Osteoblast (primary cell): ENCODE data around the gene USP21. TPM values are rescaled to one million over a fixed set of nuclear protein-coding genes. Genes with fewer than 3 reads are reported as not detected.

Experiments
- DNase-seq: peaks from one replicate; pipeline ENCODE4 v3.0.0; 2011; ENCODE audit warnings: low spot score, mixed read lengths; ENCODE audit not compliant: insufficient read length; ENCODE audit errors: missing footprints
- H2AFZ ChIP-seq: 2 replicates; pipeline ENCODE4 v1.6.0; 2011; ENCODE audit warnings: mild to moderate bottlenecking, low read length
- H3K27ac ChIP-seq: 2 replicates; pipeline ENCODE4 v1.5.1; 2011; ENCODE audit warnings: mild to moderate bottlenecking, low read depth, low read length, moderate library complexity
- H3K27me3 ChIP-seq: 2 replicates; pipeline ENCODE4 v1.6.0; 2012; ENCODE audit warnings: mild to moderate bottlenecking, control low read depth, inconsistent platforms, low read length, moderate library complexity; ENCODE audit not compliant: insufficient read depth
- H3K36me3 ChIP-seq: 2 replicates; pipeline ENCODE4 v1.5.1; 2011; ENCODE audit warnings: mild to moderate bottlenecking, low read length, control low read depth, moderate library complexity; ENCODE audit not compliant: insufficient read depth
- H3K4me1 ChIP-seq: 2 replicates; pipeline ENCODE4 v1.5.1; 2011; ENCODE audit warnings: mild to moderate bottlenecking, low read length, control low read depth, moderate library complexity; ENCODE audit not compliant: insufficient read depth
- H3K4me2 ChIP-seq: 2 replicates; pipeline ENCODE4 v1.6.0; 2011; ENCODE audit warnings: mild to moderate bottlenecking, low read length; ENCODE audit not compliant: insufficient read depth
- H3K4me3 ChIP-seq: fragments of 200-600 bp; sonication (generic); 3 replicates; pipeline ENCODE4 v1.5.1; 2012; ENCODE audit warnings: mild to moderate bottlenecking, low read length, inconsistent platforms; ENCODE audit not compliant: insufficient read depth
- H3K79me2 ChIP-seq: 2 replicates; pipeline ENCODE4 v1.6.0; 2012; ENCODE audit warnings: mild to moderate bottlenecking, low read length, control low read depth, inconsistent platforms; ENCODE audit not compliant: insufficient read depth
- H3K9me3 ChIP-seq: 2 replicates; pipeline ENCODE4 v1.5.1; 2011; ENCODE audit warnings: low read depth, low read length, control low read depth
- H4K20me1 ChIP-seq: 2 replicates; pipeline ENCODE4 v1.6.0; 2012; ENCODE audit warnings: mild to moderate bottlenecking, low read length, control low read depth; ENCODE audit not compliant: insufficient read depth
- total RNA-seq: library from RNA; depleted of rRNA; stranded (reverse); fragments of >200 nt; gene quantifications from 2 replicates; pipeline ENCODE4 v1.2.3, GENCODE V29; 2012
- TF ChIP-seq, protein P1 (sequence below): IDR thresholded peaks from 2 replicates; pipeline ENCODE4 v1.5.1; 2011; ENCODE audit warnings: mild to moderate bottlenecking, low read depth, low read length, moderate library complexity; ENCODE audit errors: extremely low read depth

Gene USP21
- total RNA-seq, 1 donor = 8.0 TPM

GRCh38 chr1:161127649-161128048 lies 31.7 kb upstream of the USP21 start:
- peaks cover 87% of the 10 kb centered on the region for H3K79me2 ChIP-seq
- H3K27me3 ChIP-seq = no peaks in the 10 kb centered on the region
- peaks cover 26% of the 10 kb centered on the region for H4K20me1 ChIP-seq
- TF ChIP-seq, protein P1, sequence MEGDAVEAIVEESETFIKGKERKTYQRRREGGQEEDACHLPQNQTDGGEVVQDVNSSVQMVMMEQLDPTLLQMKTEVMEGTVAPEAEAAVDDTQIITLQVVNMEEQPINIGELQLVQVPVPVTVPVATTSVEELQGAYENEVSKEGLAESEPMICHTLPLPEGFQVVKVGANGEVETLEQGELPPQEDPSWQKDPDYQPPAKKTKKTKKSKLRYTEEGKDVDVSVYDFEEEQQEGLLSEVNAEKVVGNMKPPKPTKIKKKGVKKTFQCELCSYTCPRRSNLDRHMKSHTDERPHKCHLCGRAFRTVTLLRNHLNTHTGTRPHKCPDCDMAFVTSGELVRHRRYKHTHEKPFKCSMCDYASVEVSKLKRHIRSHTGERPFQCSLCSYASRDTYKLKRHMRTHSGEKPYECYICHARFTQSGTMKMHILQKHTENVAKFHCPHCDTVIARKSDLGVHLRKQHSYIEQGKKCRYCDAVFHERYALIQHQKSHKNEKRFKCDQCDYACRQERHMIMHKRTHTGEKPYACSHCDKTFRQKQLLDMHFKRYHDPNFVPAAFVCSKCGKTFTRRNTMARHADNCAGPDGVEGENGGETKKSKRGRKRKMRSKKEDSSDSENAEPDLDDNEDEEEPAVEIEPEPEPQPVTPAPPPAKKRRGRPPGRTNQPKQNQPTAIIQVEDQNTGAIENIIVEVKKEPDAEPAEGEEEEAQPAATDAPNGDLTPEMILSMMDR = no peak
- no peak for DNase-seq
- no peak overlapping the region for H3K27ac ChIP-seq
- H3K4me3 ChIP-seq = no peak overlapping the region
- no peaks in the 10 kb centered on the region for H3K9me3 ChIP-seq
- H3K36me3 ChIP-seq = peaks cover 46% of the 10 kb centered on the region
- H2AFZ ChIP-seq = no peak overlapping the region
- H3K4me1 ChIP-seq = peaks cover 13% of the 10 kb centered on the region
- H3K4me2 ChIP-seq = no peak overlapping the region

DNA sequence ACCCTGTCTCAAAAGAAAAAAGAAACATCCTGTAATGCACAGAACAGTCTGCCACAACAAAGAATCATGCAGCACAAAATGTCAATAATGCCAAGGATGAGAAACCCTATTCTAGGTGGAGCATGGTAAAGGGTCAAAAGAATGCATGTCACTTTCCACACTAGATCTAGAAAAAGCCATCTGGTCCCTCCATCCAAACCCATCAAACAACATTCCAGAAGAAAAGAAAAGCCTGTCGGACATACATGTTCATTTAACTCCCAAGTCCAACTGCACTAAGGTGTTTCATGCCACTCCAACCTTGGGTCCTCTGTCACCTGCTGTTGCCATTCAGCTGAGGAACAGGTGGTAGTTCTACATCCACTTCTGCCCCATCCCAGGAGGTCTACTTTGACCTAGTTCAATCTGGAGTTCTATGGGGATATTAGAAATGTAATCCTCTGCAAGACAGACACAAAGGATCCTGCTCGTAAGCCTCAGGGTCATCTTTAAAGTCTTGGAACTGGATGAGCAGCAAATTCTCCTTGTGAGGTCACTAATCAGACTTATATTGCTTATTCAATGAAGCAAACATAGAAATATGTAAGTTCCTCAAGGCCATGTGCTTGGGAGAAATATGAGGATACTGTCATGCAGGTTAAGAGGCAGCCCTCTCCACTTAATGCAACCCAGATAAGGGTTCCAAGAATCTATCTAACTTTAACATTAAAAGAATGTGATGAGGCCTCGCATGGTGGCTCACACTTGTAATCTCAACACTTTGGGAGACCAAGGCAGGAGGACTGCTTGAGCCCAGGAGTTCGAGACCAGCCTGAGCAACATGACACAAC lies 30.5 kb upstream of the USP21 start:
- no peaks in the 10 kb centered on the region for H3K9me3 ChIP-seq
- H3K27ac ChIP-seq = no peak overlapping the region
- H2AFZ ChIP-seq = no peak overlapping the region
- H3K36me3 ChIP-seq = peaks cover 36% of the 10 kb centered on the region
- TF ChIP-seq, protein P1 = no peak
- peaks cover 20% of the 10 kb centered on the region for H3K4me1 ChIP-seq
- no peak overlapping the region for H3K4me3 ChIP-seq
- H3K79me2 ChIP-seq = peaks cover 96% of the 10 kb centered on the region
- DNase-seq = no peak
- H3K4me2 ChIP-seq = no peak overlapping the region
- no peaks in the 10 kb centered on the region for H3K27me3 ChIP-seq
- H4K20me1 ChIP-seq = peaks cover 26% of the 10 kb centered on the region

DNA sequence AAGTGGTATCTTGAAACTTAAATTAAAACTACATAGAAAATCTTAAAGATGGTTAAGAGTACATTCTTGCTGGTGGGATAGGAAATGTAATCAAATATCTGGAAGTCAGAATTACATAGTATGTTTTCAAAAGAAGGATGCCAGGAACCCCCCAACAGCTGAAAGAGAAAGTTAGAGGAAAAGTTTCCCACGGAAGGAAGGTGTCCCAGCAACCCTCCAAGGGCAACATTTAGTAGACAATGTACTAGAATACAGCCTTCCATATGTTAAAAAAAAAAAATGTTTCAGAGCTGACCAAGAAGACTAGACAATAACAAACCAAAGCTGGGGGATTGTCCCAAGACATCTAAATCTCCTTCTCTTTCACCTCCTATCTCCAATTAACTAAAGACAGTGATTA lies 29.0 kb upstream of the USP21 start:
- TF ChIP-seq, protein P1 = no peak
- Histone ChIP-seq H3K4me2 (peak overlapping the region; percentile 97), H3K27me3 (no peaks in the 10 kb centered on the region), H3K4me1 (peaks cover 20% of the 10 kb centered on the region), H3K36me3 (peaks cover 24% of the 10 kb centered on the region), H4K20me1 (peaks cover 20% of the 10 kb centered on the region), H3K79me2 (peaks cover 93% of the 10 kb centered on the region), H3K27ac (peak overlapping the region; percentile 6), H2AFZ (no peak overlapping the region), H3K4me3 (no peak overlapping the region), H3K9me3 (no peaks in the 10 kb centered on the region)
- no peak for DNase-seq

- peaks cover 13% of the 10 kb centered on the region for H4K20me1 ChIP-seq
- DNase-seq = peak; percentile 77
- TF ChIP-seq, protein P1 = no peak
- peaks cover 81% of the 10 kb centered on the region for H3K79me2 ChIP-seq
- peaks cover 20% of the 10 kb centered on the region for H3K4me1 ChIP-seq
- peak overlapping the region; percentile 97 for H3K4me2 ChIP-seq
- H3K4me3 ChIP-seq = peak overlapping the region; percentile 100
- no peaks in the 10 kb centered on the region for H3K9me3 ChIP-seq
- peak overlapping the region; percentile 96 for H3K27ac ChIP-seq
- H2AFZ ChIP-seq = peak overlapping the region; percentile 79
- peaks cover 17% of the 10 kb centered on the region for H3K36me3 ChIP-seq
- no peaks in the 10 kb centered on the region for H3K27me3 ChIP-seq
Observed at GRCh38 chr1:161131523-161132409, 27.5 kb upstream of the USP21 start.
